Bronchial epithelial cell (primary cell): ENCODE measurements around the gene CRACDL. TPM values are rescaled to one million over a fixed set of nuclear protein-coding genes. Genes with fewer than 3 reads are reported as not detected.
A peak's percentile ranks its signal among the peaks of the same experiment; 100 is the strongest.

Source experiments
- DNase-seq: peaks from one replicate; pipeline ENCODE4 v3.0.0-alpha.2; 2010; ENCODE audit warnings: low read depth
- FAIRE-seq: peaks from 2 replicates; lab custom pipeline; 2011; peaks lifted over from hg19 to GRCh38; lab: Jason Lieb, UNC
- H3K27me3 ChIP-seq: 2 replicates; pipeline ENCODE4 v1.5.1; 2011; ENCODE audit warnings: low read length; ENCODE audit not compliant: control insufficient read depth, insufficient read depth
- H3K36me3 ChIP-seq: 2 replicates; pipeline ENCODE4 v1.5.1; 2011; ENCODE audit warnings: low read length; ENCODE audit not compliant: control insufficient read depth, insufficient read depth
- H3K4me3 ChIP-seq: 2 replicates; pipeline ENCODE4 v1.5.1; 2011; ENCODE audit warnings: mild to moderate bottlenecking, low read depth, low read length, control low read depth
- CTCF ChIP-seq: IDR thresholded peaks from 2 replicates; pipeline ENCODE4 v1.5.1; 2011; ENCODE audit warnings: mild to moderate bottlenecking, moderate library complexity, low read length, control low read depth, inconsistent platforms; ENCODE audit not compliant: insufficient read depth, severe bottlenecking
- total RNA-seq: library from RNA; depleted of rRNA; stranded (reverse); fragments of >200 nt; gene quantifications from 2 replicates; pipeline ENCODE4 v1.2.1, GENCODE V29; 2014

The CRACDL gene
- total RNA-seq, 1 donor from 2014 or later = 0.26 TPM

GRCh38 chr2:98793897-98794830, 141.9 kb downstream of the CRACDL start:
- FAIRE-seq (no peak), DNase-seq (peak; percentile 9)
- no peaks in the 10 kb centered on the region for H3K36me3 ChIP-seq
- no peak overlapping the region for H3K4me3 ChIP-seq
- no peaks in the 10 kb centered on the region for H3K27me3 ChIP-seq
- TF ChIP-seq CTCF = no peak

GRCh38 chr2:98793275-98793674, 142.8 kb downstream of the CRACDL start:
- Histone ChIP-seq H3K27me3 (no peaks in the 10 kb centered on the region), H3K36me3 (no peaks in the 10 kb centered on the region), H3K4me3 (no peak overlapping the region)
- TF ChIP-seq CTCF = no peak
- no peak for FAIRE-seq
- DNase-seq = peak; percentile 80

GRCh38 chr2:98790221-98790620, 145.8 kb downstream of the CRACDL start:
- H3K36me3 ChIP-seq = no peaks in the 10 kb centered on the region
- no peak for TF ChIP-seq CTCF
- no peaks in the 10 kb centered on the region for H3K27me3 ChIP-seq
- H3K4me3 ChIP-seq = no peak overlapping the region
- FAIRE-seq (no peak), DNase-seq (no peak)

- DNase-seq = no peak
- TF ChIP-seq CTCF = no peak
Observed at GRCh38 chr2:98787700-98788099, 148.3 kb downstream of the CRACDL start.

GRCh38 chr2:98786179-98786578, 149.8 kb downstream of the CRACDL start:
- DNase-seq (no peak), FAIRE-seq (no peak)
- no peak for TF ChIP-seq CTCF
- Histone ChIP-seq H3K36me3 (no peaks in the 10 kb centered on the region), H3K27me3 (peaks cover 2% of the 10 kb centered on the region), H3K4me3 (no peak overlapping the region)

More at GRCh38 chr2:98787700-98788099, 148.3 kb downstream of the CRACDL start:
- H3K4me3 ChIP-seq = no peak overlapping the region
- no peaks in the 10 kb centered on the region for H3K36me3 ChIP-seq
- no peak for FAIRE-seq
- H3K27me3 ChIP-seq = peaks cover 2% of the 10 kb centered on the region
